HEK293 (cell line): ENCODE results near the gene DUSP15.

ENCODE experiments used
- CTCF ChIP-seq: fragments of 450-650 bp; formaldehyde crosslinking; IDR thresholded peaks from 2 replicates; pipeline ENCODE4 v1.5.1; 2016; ENCODE audit warnings: missing biosample characterization, missing genetic modification characterization
- EGR2 ChIP-seq: fragments of 450-650 bp; formaldehyde crosslinking; IDR thresholded peaks from 2 replicates; pipeline ENCODE4 v1.5.1; 2016; ENCODE audit warnings: low read depth, missing biosample characterization, missing genetic modification characterization
- GLIS1 ChIP-seq: fragments of 450-650 bp; formaldehyde crosslinking; IDR thresholded peaks from 2 replicates; pipeline ENCODE4 v1.5.1; 2016; ENCODE audit warnings: missing biosample characterization, missing genetic modification characterization
- GLIS2 ChIP-seq: fragments of 450-650 bp; formaldehyde crosslinking; IDR thresholded peaks from 2 replicates; pipeline ENCODE4 v1.5.1; 2016; ENCODE audit warnings: missing biosample characterization, missing genetic modification characterization
- KLF7 ChIP-seq: fragments of 450-650 bp; formaldehyde crosslinking; IDR thresholded peaks from 2 replicates; pipeline ENCODE4 v1.5.1; 2016; ENCODE audit warnings: missing biosample characterization, missing genetic modification characterization, borderline replicate concordance
- KLF8 ChIP-seq: fragments of 450-650 bp; formaldehyde crosslinking; IDR thresholded peaks from 2 replicates; pipeline ENCODE4 v1.5.1; 2016; ENCODE audit warnings: missing biosample characterization, missing genetic modification characterization
- PRDM1 ChIP-seq: fragments of 450-650 bp; formaldehyde crosslinking; IDR thresholded peaks from 2 replicates; pipeline ENCODE4; 2016; ENCODE audit warnings: missing biosample characterization, missing genetic modification characterization
- SETDB1 ChIP-seq: IDR thresholded peaks from one replicate; pipeline ENCODE4 v1.6.1; 2017; ENCODE audit warnings: mild to moderate bottlenecking, low read length, moderate library complexity, mixed read lengths; ENCODE audit not compliant: insufficient read length
- ZBTB17 ChIP-seq: fragments of 450-650 bp; formaldehyde crosslinking; IDR thresholded peaks from 2 replicates; pipeline ENCODE4 v1.5.1; 2016; ENCODE audit warnings: missing biosample characterization, missing genetic modification characterization
- ZBTB48 ChIP-seq: fragments of 450-650 bp; formaldehyde crosslinking; IDR thresholded peaks from 2 replicates; pipeline ENCODE4 v1.5.1; 2016; ENCODE audit warnings: missing biosample characterization, missing genetic modification characterization
- ZEB2 ChIP-seq: fragments of 450-650 bp; formaldehyde crosslinking; IDR thresholded peaks from 2 replicates; pipeline ENCODE4 v1.5.1; 2016; ENCODE audit warnings: missing biosample characterization, missing genetic modification characterization
- ZFP37 ChIP-seq: fragments of 450-650 bp; formaldehyde crosslinking; IDR thresholded peaks from 2 replicates; pipeline ENCODE4 v1.5.1; 2016; ENCODE audit warnings: missing biosample characterization, missing genetic modification characterization
- ZFP69B ChIP-seq: fragments of 450-650 bp; formaldehyde crosslinking; IDR thresholded peaks from 2 replicates; pipeline ENCODE4 v1.5.1; 2016; ENCODE audit warnings: missing biosample characterization, missing genetic modification characterization
- ZIC2 ChIP-seq: fragments of 450-650 bp; formaldehyde crosslinking; IDR thresholded peaks from 2 replicates; pipeline ENCODE4 v1.5.1; 2016; ENCODE audit warnings: missing biosample characterization, missing genetic modification characterization
- ZNF114 ChIP-seq: fragments of 450-650 bp; formaldehyde crosslinking; IDR thresholded peaks from 2 replicates; pipeline ENCODE4 v1.5.0; 2017; ENCODE audit warnings: missing biosample characterization, missing genetic modification characterization
- ZNF138 ChIP-seq: fragments of 450-650 bp; formaldehyde crosslinking; IDR thresholded peaks from 2 replicates; pipeline ENCODE4 v1.5.1; 2016; ENCODE audit warnings: missing biosample characterization, missing genetic modification characterization, borderline replicate concordance
- ZNF2 ChIP-seq: fragments of 450-650 bp; formaldehyde crosslinking; IDR thresholded peaks from 2 replicates; pipeline ENCODE4 v1.5.1; 2016; ENCODE audit warnings: missing biosample characterization, missing genetic modification characterization
- ZNF211 ChIP-seq: fragments of 450-650 bp; formaldehyde crosslinking; IDR thresholded peaks from 2 replicates; pipeline ENCODE4 v1.5.1; 2016; ENCODE audit warnings: low read depth, missing biosample characterization, missing genetic modification characterization
- ZNF214 ChIP-seq: fragments of 450-650 bp; formaldehyde crosslinking; IDR thresholded peaks from 2 replicates; pipeline ENCODE4 v1.5.1; 2017; ENCODE audit warnings: missing biosample characterization, mild to moderate bottlenecking, missing genetic modification characterization, borderline replicate concordance
- ZNF280C ChIP-seq: fragments of 450-650 bp; formaldehyde crosslinking; IDR thresholded peaks from 2 replicates; pipeline ENCODE4 v1.5.1; 2016; ENCODE audit warnings: missing biosample characterization, missing genetic modification characterization
- ZNF292 ChIP-seq: fragments of 450-650 bp; formaldehyde crosslinking; IDR thresholded peaks from 2 replicates; pipeline ENCODE4 v1.5.1; 2016; ENCODE audit warnings: low read depth, missing biosample characterization, missing genetic modification characterization, borderline replicate concordance
- ZNF335 ChIP-seq: fragments of 450-650 bp; formaldehyde crosslinking; conservative IDR thresholded peaks from 2 replicates; pipeline ENCODE4 v1.5.1; 2016; ENCODE audit warnings: missing biosample characterization, missing genetic modification characterization
- ZNF350 ChIP-seq: fragments of 450-650 bp; formaldehyde crosslinking; IDR thresholded peaks from 2 replicates; pipeline ENCODE4 v1.5.0; 2017; ENCODE audit warnings: missing biosample characterization, mild to moderate bottlenecking, missing genetic modification characterization
- ZNF394 ChIP-seq: fragments of 450-650 bp; formaldehyde crosslinking; IDR thresholded peaks from 2 replicates; pipeline ENCODE4 v1.5.1; 2016; ENCODE audit warnings: missing biosample characterization, missing genetic modification characterization, mild to moderate bottlenecking, moderate library complexity, borderline replicate concordance
- ZNF514 ChIP-seq: fragments of 450-650 bp; formaldehyde crosslinking; IDR thresholded peaks from 2 replicates; pipeline ENCODE4 v1.5.1; 2016; ENCODE audit warnings: missing biosample characterization, missing genetic modification characterization
- ZNF560 ChIP-seq: fragments of 450-650 bp; formaldehyde crosslinking; IDR thresholded peaks from 2 replicates; pipeline ENCODE4 v1.5.1; 2017; ENCODE audit warnings: missing biosample characterization, missing genetic modification characterization, borderline replicate concordance
- ZNF571 ChIP-seq: fragments of 450-650 bp; formaldehyde crosslinking; IDR thresholded peaks from 2 replicates; pipeline ENCODE4 v1.5.0; 2017; ENCODE audit warnings: missing biosample characterization, missing genetic modification characterization
- ZNF600 ChIP-seq: fragments of 450-650 bp; formaldehyde crosslinking; IDR thresholded peaks from 2 replicates; pipeline ENCODE4 v1.5.1; 2016; ENCODE audit warnings: missing biosample characterization, missing genetic modification characterization
- ZNF654 ChIP-seq: fragments of 450-650 bp; formaldehyde crosslinking; IDR thresholded peaks from 2 replicates; pipeline ENCODE4 v1.5.1; 2016; ENCODE audit warnings: low read depth, missing biosample characterization, missing genetic modification characterization
- ZNF660 ChIP-seq: fragments of 450-650 bp; IDR thresholded peaks from 2 replicates; pipeline ENCODE4 v1.5.1; 2018; ENCODE audit warnings: missing biosample characterization, mild to moderate bottlenecking, missing genetic modification characterization
- ZNF692 ChIP-seq: fragments of 450-650 bp; formaldehyde crosslinking; IDR thresholded peaks from 2 replicates; pipeline ENCODE4 v1.5.1; 2016; ENCODE audit warnings: missing biosample characterization, missing genetic modification characterization
- ZSCAN30 ChIP-seq: fragments of 450-650 bp; IDR thresholded peaks from 2 replicates; pipeline ENCODE4 v1.5.1; 2018; ENCODE audit warnings: missing biosample characterization, mild to moderate bottlenecking, missing genetic modification characterization, moderate library complexity

DUSP15 gene

GRCh38 chr20:31822421-31823330 lies 47.7 kb downstream of the DUSP15 start (continued):
- peak; percentile 94 for TF ChIP-seq CTCF (tag by site-specific recombination)
- TF ChIP-seq ZNF214 (tag by site-specific recombination) = no peak
- no peak for TF ChIP-seq ZNF571
- peak; percentile 65; the same call in 1 of the 2 replicates for TF ChIP-seq KLF8 (tag by site-specific recombination)
- 0 out of 2 replicates have a peak, but pooled peaks have one; percentile 28 for TF ChIP-seq ZNF2
- TF ChIP-seq ZNF394 (tag by site-specific recombination) = peak; percentile 13; the same call in 1 of the 2 replicates
- no peak for TF ChIP-seq PRDM1 (tag by site-specific recombination)
- no peak for TF ChIP-seq ZFP37 (tag by site-specific recombination)
- peak; percentile 58; the same call in 1 of the 2 replicates for TF ChIP-seq ZIC2 (tag by site-specific recombination)
- TF ChIP-seq KLF7 (tag by site-specific recombination) = peak; percentile 63; the same call in 1 of the 2 replicates
- no peak for TF ChIP-seq ZNF138 (tag by site-specific recombination)
- no peak for TF ChIP-seq ZNF211
- no peak for TF ChIP-seq ZNF292 (tag by site-specific recombination)
- TF ChIP-seq ZNF514 = no peak
- peak; percentile 54; the same call in 1 of the 2 replicates for TF ChIP-seq ZSCAN30 (tag by site-specific recombination)
- TF ChIP-seq ZNF350 (tag by site-specific recombination) = no peak
- TF ChIP-seq ZNF114 (tag by site-specific recombination) = no peak
- no peak for TF ChIP-seq SETDB1
- peak; percentile 52; the same call in 1 of the 2 replicates for TF ChIP-seq ZFP69B
- TF ChIP-seq ZNF560 (tag by site-specific recombination) = no peak
- TF ChIP-seq ZBTB17 (tag by site-specific recombination) = peak; percentile 46
- TF ChIP-seq ZNF600 (tag by site-specific recombination) = peak; percentile 53; the same call in 1 of the 2 replicates
- peak; percentile 22; the same call in 1 of the 2 replicates for TF ChIP-seq EGR2 (tag by site-specific recombination)
- no peak for TF ChIP-seq ZNF280C (tag by site-specific recombination)
- peak; percentile 67 for TF ChIP-seq GLIS2
- TF ChIP-seq ZNF654 (tag by site-specific recombination) = peak; percentile 99
- peak; percentile 66; the same call in 1 of the 2 replicates for TF ChIP-seq ZNF692
- no peak; the same call in 1 of the 2 replicates for TF ChIP-seq ZNF660 (tag by site-specific recombination)
- TF ChIP-seq ZNF335 = peak; percentile 30; the same call in 1 of the 2 replicates
- 0 out of 2 replicates have a peak, but pooled peaks have one; percentile 29 for TF ChIP-seq ZBTB48 (tag by site-specific recombination)
- peak; percentile 81 for TF ChIP-seq GLIS1 (tag by site-specific recombination)
- TF ChIP-seq ZEB2 = 0 out of 2 replicates have a peak, but pooled peaks have one; percentile 45
